ENCODE data around the gene SOCS2.
"Not testable (repeated sequence)": the region's sequence is repeated elsewhere in the genome, so short reads cannot be mapped to it uniquely, and the experiment has no call there.

The SOCS2 gene

GRCh38 chr12:93593843-93594242 is 21.4 kb downstream of the SOCS2 start:
- DNase-seq (ENCODE audit: low spot score): no peak

- no peak for DNase-seq (ENCODE audit: low spot score)
These were observed 22.4 kb downstream of the SOCS2 start for GRCh38 chr12:93594766-93595311.

- no peak for DNase-seq (ENCODE audit: low spot score)
These were observed 22.9 kb downstream of the SOCS2 start for GRCh38 chr12:93595351-93595750.

- no peak for DNase-seq (ENCODE audit: low spot score)
These were observed 25.1 kb downstream of the SOCS2 start for GRCh38 chr12:93597608-93598007.

- no peak for DNase-seq (ENCODE audit: low spot score)
These were observed 26.7 kb downstream of the SOCS2 start for GRCh38 chr12:93599192-93599591.

- DNase-seq (ENCODE audit: low spot score): no peak
These were observed 29.1 kb downstream of the SOCS2 start for GRCh38 chr12:93601591-93601990.

- DNase-seq (ENCODE audit: low spot score): no peak
These were observed 30.6 kb downstream of the SOCS2 start for GRCh38 chr12:93602897-93603668.

GRCh38 chr12:93603762-93604161 is 31.3 kb downstream of the SOCS2 start:
- no peak for DNase-seq (ENCODE audit: low spot score)

GRCh38 chr12:93608313-93608712 is 35.8 kb downstream of the SOCS2 start:
- DNase-seq (ENCODE audit: low spot score): no peak

- no peak for DNase-seq (ENCODE audit: low spot score)
These were observed 37.1 kb downstream of the SOCS2 start for GRCh38 chr12:93609281-93610192.

- DNase-seq (ENCODE audit: low spot score): no peak
These were observed 40.3 kb downstream of the SOCS2 start for GRCh38 chr12:93612776-93613175.

GRCh38 chr12:93614917-93615596 is 42.6 kb downstream of the SOCS2 start:
- no peak for DNase-seq (ENCODE audit: low spot score)

GRCh38 chr12:93616584-93617101 is 44.2 kb downstream of the SOCS2 start:
- no peak for DNase-seq (ENCODE audit: low spot score)

- DNase-seq (ENCODE audit: low spot score): no peak
These were observed 46.5 kb downstream of the SOCS2 start for GRCh38 chr12:93618891-93619410.

GRCh38 chr12:93621986-93622385 is 49.5 kb downstream of the SOCS2 start:
- no peak for DNase-seq (ENCODE audit: low spot score)

GRCh38 chr12:93622485-93622884 is 50.0 kb downstream of the SOCS2 start:
- DNase-seq (ENCODE audit: low spot score): no peak

- no peak for DNase-seq (ENCODE audit: low spot score)
These were observed 52.3 kb downstream of the SOCS2 start for GRCh38 chr12:93624595-93625294.

- DNase-seq (ENCODE audit: low spot score): not testable (repeated sequence)
These were observed 52.8 kb downstream of the SOCS2 start for GRCh38 chr12:93625295-93625645.

GRCh38 chr12:93626160-93626559 is 53.7 kb downstream of the SOCS2 start:
- no peak for DNase-seq (ENCODE audit: low spot score)

All from CD4-positive, alpha-beta T cell treated with Interleukin-6 at 100 ng/mL for 8 hours (primary cell).